Ishikawa (cell line): ENCODE results near the gene MUL1.
A peak's percentile ranks its signal among the peaks of the same experiment; 100 is the strongest.

Experiments used
- CEBPB ChIP-seq: IDR thresholded peaks from 2 replicates; pipeline ENCODE4 v1.6.1; 2012
- CREB1 ChIP-seq: IDR thresholded peaks from 2 replicates; pipeline ENCODE4 v1.6.1; 2012; ENCODE audit warnings: low read depth
- EGR1 ChIP-seq: IDR thresholded peaks from 2 replicates; pipeline ENCODE4 v1.6.1; 2012
- EP300 ChIP-seq: IDR thresholded peaks from 2 replicates; pipeline ENCODE4 v1.6.1; 2012; ENCODE audit warnings: borderline replicate concordance
- FOXM1 ChIP-seq: IDR thresholded peaks from 2 replicates; pipeline ENCODE4 v1.6.1; 2012; ENCODE audit warnings: low read depth, borderline replicate concordance
- NFIC ChIP-seq: IDR thresholded peaks from 2 replicates; pipeline ENCODE4 v1.6.1; 2012
- RAD21 ChIP-seq: IDR thresholded peaks from 2 replicates; pipeline ENCODE4 v1.6.1; 2012; ENCODE audit warnings: low read depth
- TAF1 ChIP-seq: IDR thresholded peaks from 2 replicates; pipeline ENCODE4 v1.6.1; 2012; ENCODE audit warnings: low read depth, mild to moderate bottlenecking
- TCF12 ChIP-seq: IDR thresholded peaks from 2 replicates; pipeline ENCODE4 v1.6.1; 2012; ENCODE audit warnings: low read depth
- TEAD4 ChIP-seq: IDR thresholded peaks from 2 replicates; pipeline ENCODE4 v1.6.1; 2012
- YY1 ChIP-seq: IDR thresholded peaks from 2 replicates; pipeline ENCODE4 v1.6.1; 2012; ENCODE audit warnings: low read depth
- ZBTB7A ChIP-seq: IDR thresholded peaks from 2 replicates; pipeline ENCODE4 v1.6.1; 2012; ENCODE audit warnings: low read depth
- TF ChIP-seq, protein P1 (sequence below): IDR thresholded peaks from 2 replicates; pipeline ENCODE4 v1.6.1; 2012
- TF ChIP-seq, protein P2 (sequence below): IDR thresholded peaks from 2 replicates; pipeline ENCODE4 v1.6.1; 2012
- TF ChIP-seq, protein P3 (sequence below): IDR thresholded peaks from 2 replicates; pipeline ENCODE4 v1.6.1; 2012; ENCODE audit warnings: low read depth, mild to moderate bottlenecking

MUL1 gene

DNA sequence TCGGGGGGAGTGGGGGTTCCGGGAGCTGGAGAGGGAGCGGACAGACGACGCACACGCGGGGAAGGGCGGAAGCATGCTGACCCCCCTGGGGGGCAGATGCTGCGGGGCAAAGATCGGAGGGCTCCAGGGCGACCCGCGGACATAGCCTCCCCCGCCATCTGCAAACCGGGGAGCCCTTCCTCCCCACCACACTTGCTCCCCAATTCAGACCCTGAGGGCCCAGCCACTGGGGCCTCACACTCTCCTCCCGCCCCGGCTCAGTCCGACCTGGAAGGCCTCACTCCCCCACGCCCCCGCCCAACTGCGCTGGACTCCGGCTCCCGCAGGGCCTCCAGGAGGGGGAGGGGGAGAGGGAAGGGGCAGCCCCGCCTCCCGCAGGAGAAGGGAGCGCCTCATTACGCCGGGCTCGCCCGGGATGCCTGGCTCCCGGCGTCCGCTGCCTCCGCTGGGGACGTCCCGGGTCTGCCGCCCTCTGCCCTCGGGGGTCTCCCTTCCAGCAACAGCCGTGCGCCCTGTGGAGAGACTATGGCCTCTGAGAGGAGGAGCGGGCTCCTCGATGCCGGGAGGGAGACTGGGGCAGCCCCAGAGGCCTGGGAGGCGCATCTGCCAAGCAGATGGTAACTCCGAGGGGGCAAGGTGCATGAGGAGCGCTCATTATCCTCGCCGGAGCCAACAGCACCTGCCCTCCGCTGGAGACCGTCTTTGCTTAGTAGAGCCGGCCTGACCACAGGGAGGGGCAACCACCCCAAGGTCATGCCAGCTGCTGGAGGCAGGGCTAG, 21.3 kb downstream of the MUL1 start:
- no peak for TF ChIP-seq EP300
- no peak for TF ChIP-seq RAD21
- TF ChIP-seq TCF12: no peak
- no peak for TF ChIP-seq TEAD4
- TF ChIP-seq TAF1: no peak
- TF ChIP-seq NFIC: no peak
- TF ChIP-seq, protein P1, sequence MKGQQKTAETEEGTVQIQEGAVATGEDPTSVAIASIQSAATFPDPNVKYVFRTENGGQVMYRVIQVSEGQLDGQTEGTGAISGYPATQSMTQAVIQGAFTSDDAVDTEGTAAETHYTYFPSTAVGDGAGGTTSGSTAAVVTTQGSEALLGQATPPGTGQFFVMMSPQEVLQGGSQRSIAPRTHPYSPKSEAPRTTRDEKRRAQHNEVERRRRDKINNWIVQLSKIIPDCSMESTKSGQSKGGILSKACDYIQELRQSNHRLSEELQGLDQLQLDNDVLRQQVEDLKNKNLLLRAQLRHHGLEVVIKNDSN: no peak
- TF ChIP-seq CEBPB: no peak
- no peak for TF ChIP-seq ZBTB7A
- no peak for TF ChIP-seq YY1
- no peak for TF ChIP-seq EGR1
- TF ChIP-seq CREB1: no peak
- no peak for TF ChIP-seq FOXM1
- TF ChIP-seq, protein P2, sequence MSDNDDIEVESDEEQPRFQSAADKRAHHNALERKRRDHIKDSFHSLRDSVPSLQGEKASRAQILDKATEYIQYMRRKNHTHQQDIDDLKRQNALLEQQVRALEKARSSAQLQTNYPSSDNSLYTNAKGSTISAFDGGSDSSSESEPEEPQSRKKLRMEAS: no peak
- TF ChIP-seq, protein P3, sequence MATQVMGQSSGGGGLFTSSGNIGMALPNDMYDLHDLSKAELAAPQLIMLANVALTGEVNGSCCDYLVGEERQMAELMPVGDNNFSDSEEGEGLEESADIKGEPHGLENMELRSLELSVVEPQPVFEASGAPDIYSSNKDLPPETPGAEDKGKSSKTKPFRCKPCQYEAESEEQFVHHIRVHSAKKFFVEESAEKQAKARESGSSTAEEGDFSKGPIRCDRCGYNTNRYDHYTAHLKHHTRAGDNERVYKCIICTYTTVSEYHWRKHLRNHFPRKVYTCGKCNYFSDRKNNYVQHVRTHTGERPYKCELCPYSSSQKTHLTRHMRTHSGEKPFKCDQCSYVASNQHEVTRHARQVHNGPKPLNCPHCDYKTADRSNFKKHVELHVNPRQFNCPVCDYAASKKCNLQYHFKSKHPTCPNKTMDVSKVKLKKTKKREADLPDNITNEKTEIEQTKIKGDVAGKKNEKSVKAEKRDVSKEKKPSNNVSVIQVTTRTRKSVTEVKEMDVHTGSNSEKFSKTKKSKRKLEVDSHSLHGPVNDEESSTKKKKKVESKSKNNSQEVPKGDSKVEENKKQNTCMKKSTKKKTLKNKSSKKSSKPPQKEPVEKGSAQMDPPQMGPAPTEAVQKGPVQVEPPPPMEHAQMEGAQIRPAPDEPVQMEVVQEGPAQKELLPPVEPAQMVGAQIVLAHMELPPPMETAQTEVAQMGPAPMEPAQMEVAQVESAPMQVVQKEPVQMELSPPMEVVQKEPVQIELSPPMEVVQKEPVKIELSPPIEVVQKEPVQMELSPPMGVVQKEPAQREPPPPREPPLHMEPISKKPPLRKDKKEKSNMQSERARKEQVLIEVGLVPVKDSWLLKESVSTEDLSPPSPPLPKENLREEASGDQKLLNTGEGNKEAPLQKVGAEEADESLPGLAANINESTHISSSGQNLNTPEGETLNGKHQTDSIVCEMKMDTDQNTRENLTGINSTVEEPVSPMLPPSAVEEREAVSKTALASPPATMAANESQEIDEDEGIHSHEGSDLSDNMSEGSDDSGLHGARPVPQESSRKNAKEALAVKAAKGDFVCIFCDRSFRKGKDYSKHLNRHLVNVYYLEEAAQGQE: no peak

DNA sequence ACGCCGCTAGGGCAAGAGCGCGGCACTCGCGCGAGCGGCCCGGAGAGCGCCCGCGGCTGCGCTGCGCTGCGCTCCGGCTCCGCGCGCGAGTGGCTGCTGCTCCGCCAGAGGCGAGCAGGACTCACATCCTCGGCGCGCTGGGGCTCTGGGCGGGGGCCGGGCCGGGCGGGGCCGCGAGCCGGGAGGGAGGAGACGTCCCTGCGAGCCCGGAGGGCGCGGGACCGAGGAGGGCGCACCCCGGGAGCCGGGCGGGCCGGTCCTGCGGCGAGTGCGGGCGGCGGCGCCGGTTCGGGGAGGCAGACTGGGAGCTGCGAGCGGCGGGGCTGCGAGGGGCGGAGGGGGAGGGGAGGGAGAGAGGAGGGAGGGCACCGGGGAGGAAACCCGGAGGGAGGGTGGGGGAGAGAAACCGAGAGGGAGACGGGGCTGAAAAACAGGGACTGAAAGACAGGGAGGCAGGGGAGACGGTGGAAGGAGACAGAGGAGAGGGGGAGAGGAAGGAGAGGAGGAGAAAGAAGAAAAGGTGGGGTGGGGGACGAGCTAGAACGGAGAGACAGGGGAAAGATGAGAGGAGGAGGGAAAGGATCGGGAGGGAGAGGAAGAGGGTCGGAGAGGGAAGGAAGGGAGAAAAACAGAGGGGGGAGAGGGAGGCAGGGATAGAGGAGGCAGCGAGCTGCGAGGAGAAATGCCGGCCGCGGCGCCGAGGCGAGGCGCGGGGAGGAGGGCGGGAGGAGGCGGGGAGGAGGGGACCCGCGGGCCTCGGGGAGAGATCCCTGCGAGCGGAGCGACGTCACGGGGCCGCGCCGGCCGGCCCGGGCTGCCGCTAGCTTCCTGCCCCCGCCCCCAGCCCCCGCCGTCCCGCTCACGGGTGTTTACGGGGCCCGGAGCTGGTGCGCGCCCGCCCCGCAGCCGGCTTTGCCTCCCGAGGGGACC, 22.2 kb downstream of the MUL1 start, which contains the start of gene CAMK2N1:
Gene CAMK2N1 (minus strand): TSS at position 684 of the 930 bp plus-strand sequence. CDS start 831 bp downstream, outside the sequence.
- 0 out of 2 replicates have a peak, but pooled peaks have one; percentile 36 for TF ChIP-seq ZBTB7A
- TF ChIP-seq TCF12: no peak

DNA sequence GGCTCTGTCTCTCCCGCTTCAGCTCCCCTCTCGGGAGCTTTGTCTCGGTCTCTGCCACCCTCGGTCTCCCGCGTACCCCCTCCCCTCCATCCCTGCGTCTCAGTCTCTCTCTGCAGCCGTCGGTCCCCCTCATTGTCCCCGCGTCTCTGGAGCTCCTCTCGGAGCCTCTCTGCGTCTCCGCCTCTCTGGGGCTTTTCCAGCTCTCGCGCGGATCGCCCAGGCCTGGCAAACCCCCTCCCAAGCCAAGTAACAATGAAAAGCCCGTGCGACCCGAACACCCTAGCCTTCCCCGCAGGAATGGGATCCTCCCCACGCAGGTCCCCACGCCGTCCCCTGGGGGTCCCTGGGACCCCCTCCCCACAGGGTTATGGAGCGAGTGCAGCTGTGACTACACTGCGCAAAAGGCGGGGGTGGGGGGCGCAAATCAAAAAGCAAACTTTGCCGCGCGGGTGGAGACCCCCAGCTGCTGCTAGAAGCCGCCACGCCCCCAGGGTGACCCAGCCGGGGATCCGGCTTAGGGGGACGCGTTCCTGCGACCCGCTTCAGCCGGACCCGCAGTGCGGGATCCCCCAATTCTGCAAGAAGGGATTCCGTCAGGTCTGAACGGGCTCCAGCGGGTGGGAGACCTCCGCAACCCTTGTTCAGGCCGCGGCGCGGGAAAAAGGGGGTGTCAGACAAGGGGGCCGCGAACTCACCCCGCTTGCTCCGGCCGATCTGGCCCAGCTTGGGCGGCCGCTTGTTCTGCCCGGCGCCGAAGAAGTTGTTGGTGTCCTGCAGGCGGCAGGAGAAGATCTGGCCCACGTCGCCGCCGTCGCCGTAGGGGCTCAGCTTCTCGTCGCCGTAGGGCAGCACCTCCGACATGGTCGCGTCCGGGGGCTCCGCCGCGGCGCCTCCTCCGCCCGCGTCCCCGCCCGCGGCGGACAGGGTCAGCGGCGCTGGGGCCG, 23.2 kb downstream of the MUL1 start:
- no peak for TF ChIP-seq ZBTB7A

DNA sequence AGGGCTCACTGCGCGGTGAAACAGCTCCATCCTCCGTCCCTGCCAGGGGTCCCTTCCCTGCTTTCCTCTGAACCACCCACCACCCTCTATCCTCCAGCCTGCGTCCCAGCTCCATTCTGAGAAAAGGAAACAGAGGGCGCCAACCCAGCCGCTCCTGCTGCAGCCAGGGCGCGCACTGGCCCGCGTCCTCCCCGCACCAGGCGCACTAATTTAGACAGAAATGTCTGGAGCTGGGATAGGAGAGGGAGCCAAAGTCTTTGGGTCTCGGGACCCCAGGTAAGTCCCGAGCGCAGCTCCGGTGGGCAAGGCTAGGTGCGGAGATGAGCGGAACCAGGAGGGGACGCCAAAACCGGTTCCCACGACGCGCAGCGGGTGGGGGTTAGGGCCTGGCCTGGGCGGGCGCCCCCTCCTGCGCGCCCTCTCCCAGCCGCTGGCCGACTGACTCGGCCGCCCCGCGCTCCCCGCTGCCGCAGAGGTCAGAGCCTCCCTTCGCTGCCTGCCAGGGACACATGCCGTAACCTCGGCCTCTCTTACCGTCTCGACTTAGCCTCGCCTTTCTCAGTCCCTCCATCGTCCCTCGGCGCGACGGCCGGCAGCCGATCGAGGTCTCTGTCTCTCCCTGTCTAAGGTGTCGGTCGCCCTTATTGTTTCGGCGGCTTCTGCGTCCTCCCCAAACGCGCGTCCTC, 24.0 kb downstream of the MUL1 start:
- TF ChIP-seq, protein P2: no peak
- TF ChIP-seq EGR1 (no peak), FOXM1 (no peak), ZBTB7A (no peak), TAF1 (no peak), TCF12 (no peak), CEBPB (no peak), EP300 (no peak), CREB1 (no peak), TEAD4 (no peak)
- TF ChIP-seq, protein P1: no peak
- TF ChIP-seq, protein P3: no peak
